Trophoblast cell (in vitro differentiated cells and primary cell): ENCODE measurements around the gene CCL22.

Experiments
- DNase-seq, 2 donors: peaks; one replicate each; pipeline ENCODE4 v3.0.0-alpha.2; 2016
- H2AFZ ChIP-seq: 2 replicates; pipeline ENCODE4 v1.6.1; 2013; ENCODE audit warnings: low read length, moderate library complexity, mild to moderate bottlenecking; ENCODE audit not compliant: insufficient read depth, poor library complexity
- H2AK5ac ChIP-seq: 2 replicates; pipeline ENCODE4 v1.6.1; 2013; ENCODE audit warnings: mild to moderate bottlenecking, low read length
- H2BK120ac ChIP-seq: 2 replicates; pipeline ENCODE4 v1.6.1; 2013; ENCODE audit warnings: low read length, mild to moderate bottlenecking, moderate library complexity; ENCODE audit not compliant: insufficient read depth, poor library complexity
- H2BK12ac ChIP-seq: 2 replicates; pipeline ENCODE4 v1.6.1; 2013; ENCODE audit warnings: mild to moderate bottlenecking, low read length, moderate library complexity
- H2BK5ac ChIP-seq: 2 replicates; pipeline ENCODE4 v1.6.1; 2013; ENCODE audit warnings: low read length, low read depth, moderate library complexity, mild to moderate bottlenecking; ENCODE audit not compliant: poor library complexity
- H3K14ac ChIP-seq: 2 replicates; pipeline ENCODE4 v1.6.1; 2013; ENCODE audit warnings: mild to moderate bottlenecking, low read length
- H3K18ac ChIP-seq: 2 replicates; pipeline ENCODE4 v1.6.1; 2013; ENCODE audit warnings: mild to moderate bottlenecking, low read length
- H3K23ac ChIP-seq: 2 replicates; pipeline ENCODE4 v1.6.1; 2013; ENCODE audit warnings: low read length
- H3K27ac ChIP-seq: 2 replicates; pipeline ENCODE4 v1.5.1; 2013; ENCODE audit warnings: low read depth, mild to moderate bottlenecking, inconsistent platforms, low read length, moderate library complexity
- H3K27me3 ChIP-seq: 2 replicates; pipeline ENCODE4 v1.6.1; 2013; ENCODE audit warnings: inconsistent platforms, mild to moderate bottlenecking, low read length, moderate library complexity; ENCODE audit not compliant: insufficient read depth
- H3K36me3 ChIP-seq, 2 experiments: 1 replicate in 1 of 2; 2 replicates in 1 of 2; pipeline ENCODE4 v1.6.1; 2013; ENCODE audit warnings: low read length in 2 of 2, mild to moderate bottlenecking in 2 of 2, moderate library complexity in 1 of 2; ENCODE audit not compliant: insufficient read depth in 2 of 2, control insufficient read depth in 1 of 2
- H3K4ac ChIP-seq: 2 replicates; pipeline ENCODE4 v1.6.1; 2013; ENCODE audit warnings: low read depth, mild to moderate bottlenecking, low read length, moderate library complexity
- H3K4me1 ChIP-seq, 2 experiments: 1 replicate in 1 of 2; 2 replicates in 1 of 2; pipeline ENCODE4 v1.6.1; 2013; ENCODE audit warnings: low read length in 2 of 2, mild to moderate bottlenecking in 2 of 2, moderate library complexity in 1 of 2; ENCODE audit not compliant: insufficient read depth in 2 of 2, control insufficient read depth in 1 of 2
- H3K4me2 ChIP-seq: 2 replicates; pipeline ENCODE4 v1.6.1; 2013; ENCODE audit warnings: inconsistent platforms, mild to moderate bottlenecking, low read length, moderate library complexity
- H3K4me3 ChIP-seq: 2 replicates; pipeline ENCODE4 v1.5.1; 2013; ENCODE audit warnings: mild to moderate bottlenecking, low read depth, low read length, inconsistent platforms
- H3K79me1 ChIP-seq: one replicate; pipeline ENCODE4 v1.6.1; 2013; ENCODE audit warnings: low read length
- H3K79me2 ChIP-seq: 2 replicates; pipeline ENCODE4 v1.6.1; 2013; ENCODE audit warnings: low read length, mild to moderate bottlenecking; ENCODE audit not compliant: control insufficient read depth, insufficient read depth, poor library complexity
- H3K9ac ChIP-seq: 2 replicates; pipeline ENCODE4 v1.6.1; 2013; ENCODE audit warnings: mild to moderate bottlenecking, low read length
- H3K9me3 ChIP-seq: 2 replicates; pipeline ENCODE4 v1.6.1; 2013; ENCODE audit warnings: low read depth, mild to moderate bottlenecking, control low read depth, inconsistent platforms, low read length; ENCODE audit not compliant: insufficient read depth
- H4K12ac ChIP-seq: 2 replicates; pipeline ENCODE4 v1.6.1; 2013; ENCODE audit warnings: low read depth, mild to moderate bottlenecking, low read length, moderate library complexity
- H4K8ac ChIP-seq: 2 replicates; pipeline ENCODE4 v1.6.1; 2013; ENCODE audit warnings: low read depth, mild to moderate bottlenecking, low read length, moderate library complexity
- H4K91ac ChIP-seq: one replicate; pipeline ENCODE4 v1.6.1; 2013; ENCODE audit warnings: low read depth, mild to moderate bottlenecking, low read length, moderate library complexity
- WGBS: extraction: QIAGEN DNeasy Blood & Tissue Kit; methylation state at CpG from one replicate; pipeline ENCODE4 v1.1.7; 2013; ENCODE audit warnings: missing lambda C conversion rate; ENCODE audit not compliant: insufficient read length, insufficient coverage; ENCODE audit errors: extremely low coverage; 5-methylcytosine and 5-hydroxymethylcytosine counted together

CCL22 gene

GRCh38 chr16:57405097-57405496 lies 46.5 kb downstream of the CCL22 start:
- Histone ChIP-seq H3K79me2 (no peaks in the 10 kb centered on the region), H3K4me2 (no peak overlapping the region), H3K18ac (no peak overlapping the region), H3K4ac (no peak overlapping the region), H3K14ac (no peak overlapping the region), H3K23ac (no peak overlapping the region), H3K27me3 (no peaks in the 10 kb centered on the region), H3K9ac (no peak overlapping the region), H2BK120ac (no peak overlapping the region), H4K8ac (no peak overlapping the region), H3K9me3 (no peaks in the 10 kb centered on the region), H4K91ac (no peak overlapping the region), H2BK12ac (no peak overlapping the region), H3K79me1 (no peaks in the 10 kb centered on the region), H2BK5ac (no peak overlapping the region), H3K36me3 (no peaks in the 10 kb centered on the region), H3K4me3 (no peak overlapping the region), H4K12ac (no peak overlapping the region), H3K4me1 (peaks cover 0 to 2% of the 10 kb centered on the region in 2 experiments), H2AK5ac (no peak overlapping the region), H2AFZ (no peak overlapping the region), H3K27ac (no peak overlapping the region)
- DNase-seq, result no peak
- no CpG with 5 or more reads among the region's 3 CpGs for WGBS

GRCh38 chr16:57406881-57407280 lies 48.3 kb downstream of the CCL22 start:
- no peak overlapping the region for H4K8ac ChIP-seq
- H3K4me2 ChIP-seq, result no peak overlapping the region
- no peak overlapping the region for H4K91ac ChIP-seq
- no peak overlapping the region for H2BK120ac ChIP-seq
- H3K27me3 ChIP-seq, result no peaks in the 10 kb centered on the region
- H3K4me1 ChIP-seq, result peaks cover 0 to 4% of the 10 kb centered on the region in 2 experiments
- no peaks in the 10 kb centered on the region for H3K79me2 ChIP-seq
- no peaks in the 10 kb centered on the region for H3K36me3 ChIP-seq
- peaks cover 2% of the 10 kb centered on the region for H3K9me3 ChIP-seq
- no CpG with 5 or more reads among the region's 2 CpGs for WGBS
- no peak overlapping the region for H3K4ac ChIP-seq
- no peak for DNase-seq
- no peak overlapping the region for H3K4me3 ChIP-seq
- no peak overlapping the region for H3K9ac ChIP-seq
- H3K18ac ChIP-seq, result no peak overlapping the region
- H2BK12ac ChIP-seq, result no peak overlapping the region
- no peak overlapping the region for H2AK5ac ChIP-seq
- H3K27ac ChIP-seq, result no peak overlapping the region
- no peak overlapping the region for H4K12ac ChIP-seq
- no peak overlapping the region for H3K14ac ChIP-seq
- H2BK5ac ChIP-seq, result no peak overlapping the region
- H3K79me1 ChIP-seq, result no peaks in the 10 kb centered on the region
- H2AFZ ChIP-seq, result no peak overlapping the region
- no peak overlapping the region for H3K23ac ChIP-seq

- Histone ChIP-seq H2BK5ac (no peak overlapping the region), H3K23ac (no peak overlapping the region), H3K4ac (no peak overlapping the region), H3K4me3 (no peak overlapping the region), H2AK5ac (no peak overlapping the region), H3K9ac (no peak overlapping the region), H4K91ac (no peak overlapping the region), H3K36me3 (no peaks in the 10 kb centered on the region), H3K14ac (no peak overlapping the region), H3K4me1 (peaks cover 0 to 4% of the 10 kb centered on the region in 2 experiments), H3K27me3 (no peaks in the 10 kb centered on the region), H2BK12ac (no peak overlapping the region), H2BK120ac (no peak overlapping the region), H3K79me1 (no peaks in the 10 kb centered on the region), H3K27ac (no peak overlapping the region), H4K8ac (no peak overlapping the region), H2AFZ (no peak overlapping the region), H3K4me2 (no peak overlapping the region), H3K9me3 (peaks cover 2% of the 10 kb centered on the region), H3K79me2 (no peaks in the 10 kb centered on the region), H4K12ac (no peak overlapping the region), H3K18ac (no peak overlapping the region)
- 99% methylated on average over 4 of the region's 5 CpGs for WGBS
- no peak for DNase-seq
These were observed 49.2 kb downstream of the CCL22 start for GRCh38 chr16:57407521-57408353.

GRCh38 chr16:57409065-57409464 lies 50.5 kb downstream of the CCL22 start:
- Histone ChIP-seq H3K36me3 (no peaks in the 10 kb centered on the region), H4K91ac (no peak overlapping the region), H3K14ac (no peak overlapping the region), H3K79me1 (no peaks in the 10 kb centered on the region), H2BK120ac (no peak overlapping the region), H3K4me2 (no peak overlapping the region), H4K12ac (no peak overlapping the region), H3K9ac (no peak overlapping the region), H3K23ac (no peak overlapping the region), H3K27me3 (no peaks in the 10 kb centered on the region), H3K9me3 (peaks cover 2% of the 10 kb centered on the region), H2AFZ (no peak overlapping the region), H2AK5ac (no peak overlapping the region), H3K18ac (no peak overlapping the region), H2BK12ac (no peak overlapping the region), H4K8ac (no peak overlapping the region), H3K4me3 (no peak overlapping the region), H2BK5ac (no peak overlapping the region), H3K4ac (no peak overlapping the region), H3K4me1 (peaks cover 0 to 4% of the 10 kb centered on the region in 2 experiments), H3K79me2 (no peaks in the 10 kb centered on the region), H3K27ac (no peak overlapping the region)
- WGBS, result no CpG with 5 or more reads among the region's 5 CpGs
- no peak for DNase-seq
